ENCODE data around the gene KCTD3.

DNA sequence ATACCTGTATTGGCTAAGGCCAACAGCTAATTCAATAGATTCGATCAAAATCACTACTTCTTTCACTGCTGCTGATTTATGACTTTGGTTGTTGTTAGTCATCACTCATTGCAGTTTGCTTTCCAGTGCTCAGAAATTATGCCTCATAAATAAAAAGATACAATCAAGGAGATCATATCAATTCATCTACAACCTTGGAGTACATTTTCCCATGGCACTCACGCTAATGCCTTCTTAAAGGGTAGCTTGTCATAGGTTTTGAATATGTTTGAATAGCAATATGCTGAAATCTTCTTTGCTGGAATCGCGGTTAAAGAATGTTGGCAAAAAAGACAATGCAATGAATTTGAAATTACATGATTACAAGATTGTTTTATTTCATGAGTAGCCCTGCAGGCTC is 89.9 kb downstream of the KCTD3 start:
- TF ChIP-seq FOXA1 (IDR thresholded peaks at IDR 0.05) (no peak), HDGF (IDR thresholded peaks at IDR 0.05; ENCODE audit: borderline replicate concordance) (no peak), ZNF384 (IDR thresholded peaks at IDR 0.05) (no peak), NFRKB (IDR thresholded peaks at IDR 0.05) (no peak), LEF1 (IDR thresholded peaks at IDR 0.05; ENCODE audit: borderline replicate concordance) (no peak), SP1 (IDR thresholded peaks at IDR 0.05) (no peak), CTBP1 (IDR thresholded peaks at IDR 0.05; ENCODE audit: borderline replicate concordance) (no peak), TARDBP (IDR thresholded peaks at IDR 0.05) (no peak), PKNOX1 (IDR thresholded peaks at IDR 0.05) (no peak), FOXM1 (IDR thresholded peaks at IDR 0.05; ENCODE audit: borderline replicate concordance) (no peak)
